GM19452 (cell line): ENCODE data around the gene PANX2.
"Not testable (repeated sequence)": the region's sequence is repeated elsewhere in the genome, so short reads cannot be mapped to it uniquely, and the experiment has no call there.

Source experiments
- ATAC-seq: cut with Tn5 transposase; IDR thresholded peaks from one replicate; pipeline ENCODE4 v1.9.1; 2021; ENCODE audit not compliant: unreplicated experiment

Gene PANX2

DNA sequence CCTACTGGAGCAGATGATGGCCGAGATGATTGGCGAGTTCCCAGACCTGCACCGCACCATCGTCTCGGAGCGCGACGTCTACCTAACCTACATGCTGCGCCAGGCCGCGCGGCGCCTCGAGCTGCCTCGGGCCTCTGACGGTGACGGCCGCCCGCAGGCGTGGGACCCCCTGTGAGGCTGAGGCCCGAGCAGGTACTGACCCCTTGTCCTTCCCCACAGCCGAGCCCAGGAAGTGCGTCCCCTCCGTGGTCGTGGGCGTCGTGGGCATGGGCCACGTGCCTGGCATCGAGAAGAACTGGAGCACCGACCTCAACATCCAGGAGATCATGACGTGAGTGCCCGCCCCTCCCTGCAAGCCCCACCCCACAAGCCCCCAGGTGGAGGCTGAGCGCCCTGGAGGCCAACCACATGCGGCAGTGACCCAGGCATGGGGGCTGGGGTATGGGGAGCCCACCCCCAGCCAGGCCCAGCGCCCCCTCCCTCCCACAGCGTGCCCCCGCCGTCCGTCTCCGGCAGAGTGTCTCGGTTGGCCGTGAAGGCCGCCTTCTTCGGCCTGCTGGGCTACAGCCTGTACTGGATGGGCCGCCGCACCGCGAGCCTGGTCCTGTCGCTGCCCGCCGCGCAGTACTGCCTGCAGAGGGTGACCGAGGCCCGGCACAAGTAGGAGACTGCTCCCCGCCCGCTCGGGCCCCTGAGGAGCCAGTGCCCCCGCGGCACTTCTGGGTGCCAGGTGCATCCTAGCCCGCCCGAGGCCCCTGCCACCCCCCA is 27.5 kb downstream of the PANX2 start:
- no peak for ATAC-seq

DNA sequence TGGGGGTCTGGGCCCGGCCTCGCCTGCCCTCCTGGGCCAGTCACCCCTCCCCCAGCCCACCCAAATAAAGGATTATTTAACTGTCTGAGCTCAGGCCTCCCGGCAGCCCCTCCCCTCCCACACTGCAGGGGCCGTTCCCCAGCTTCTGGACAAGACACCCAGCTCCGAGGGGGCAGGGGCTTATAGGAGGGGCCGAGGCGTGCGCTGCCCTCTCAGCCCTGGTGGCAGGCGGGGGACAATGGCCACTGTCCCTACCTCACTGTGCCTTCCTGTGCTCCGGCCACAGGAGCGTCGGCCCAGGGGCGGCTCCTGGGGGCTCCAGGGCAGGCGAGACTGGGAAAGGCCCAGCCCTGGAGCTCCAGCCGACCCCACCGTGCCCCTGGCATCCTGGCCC is 28.1 kb downstream of the PANX2 start:
- no peak for ATAC-seq

DNA sequence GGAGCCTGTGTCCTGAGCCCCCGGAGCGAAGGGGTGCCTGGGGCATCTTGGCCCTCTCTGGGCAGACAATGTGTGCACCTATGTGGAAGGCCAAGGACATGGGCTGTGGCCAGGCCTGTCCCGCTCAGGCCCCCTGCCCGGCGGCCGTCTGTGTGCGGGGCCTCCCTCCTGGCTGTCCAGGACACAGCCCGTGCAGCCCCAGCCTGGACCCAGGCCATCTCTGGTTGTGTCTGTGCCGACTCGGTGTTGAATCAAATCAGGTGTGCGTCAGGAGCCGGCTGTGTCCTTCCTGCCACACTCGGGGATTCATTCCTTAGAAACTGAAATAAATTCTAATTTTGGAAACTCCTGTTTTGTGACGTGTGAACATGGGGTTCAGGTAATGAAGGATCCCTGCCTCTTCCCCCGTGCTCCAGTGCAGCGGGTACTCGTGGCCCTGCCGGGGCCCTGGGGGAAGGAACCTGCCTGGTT is 28.8 kb downstream of the PANX2 start:
- ATAC-seq, result no peak

DNA sequence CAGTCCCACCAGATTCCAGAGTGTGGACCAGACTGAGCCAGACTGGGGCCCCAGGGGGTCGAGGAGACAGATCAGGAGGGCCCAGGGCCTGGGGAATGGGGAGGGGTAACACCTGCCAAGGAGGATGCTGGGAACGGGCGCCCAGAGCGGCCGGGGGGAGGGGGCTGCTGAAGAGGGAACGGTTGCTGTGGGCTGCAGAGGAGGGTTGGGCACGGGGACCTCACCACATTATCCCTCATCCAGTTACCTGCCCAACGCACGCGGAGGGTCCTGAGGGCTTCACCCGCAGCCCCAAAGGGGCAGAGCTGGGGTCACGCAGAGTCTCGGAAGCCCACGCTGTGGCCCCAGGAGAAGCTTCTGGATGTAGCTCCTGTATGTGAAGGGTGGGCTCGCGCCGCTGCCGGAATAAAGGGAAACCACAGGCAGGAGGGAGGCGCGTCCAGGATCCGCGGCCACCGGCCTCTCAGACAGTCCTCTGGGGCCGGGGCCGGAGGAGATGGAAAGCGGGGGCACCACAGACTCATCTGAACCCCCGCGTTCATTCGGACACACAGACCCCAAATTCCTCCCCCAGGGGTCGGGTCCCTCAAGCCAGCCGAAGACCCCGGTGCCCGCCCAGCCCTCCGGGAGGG is 29.4 kb downstream of the PANX2 start:
- ATAC-seq, result no peak

DNA sequence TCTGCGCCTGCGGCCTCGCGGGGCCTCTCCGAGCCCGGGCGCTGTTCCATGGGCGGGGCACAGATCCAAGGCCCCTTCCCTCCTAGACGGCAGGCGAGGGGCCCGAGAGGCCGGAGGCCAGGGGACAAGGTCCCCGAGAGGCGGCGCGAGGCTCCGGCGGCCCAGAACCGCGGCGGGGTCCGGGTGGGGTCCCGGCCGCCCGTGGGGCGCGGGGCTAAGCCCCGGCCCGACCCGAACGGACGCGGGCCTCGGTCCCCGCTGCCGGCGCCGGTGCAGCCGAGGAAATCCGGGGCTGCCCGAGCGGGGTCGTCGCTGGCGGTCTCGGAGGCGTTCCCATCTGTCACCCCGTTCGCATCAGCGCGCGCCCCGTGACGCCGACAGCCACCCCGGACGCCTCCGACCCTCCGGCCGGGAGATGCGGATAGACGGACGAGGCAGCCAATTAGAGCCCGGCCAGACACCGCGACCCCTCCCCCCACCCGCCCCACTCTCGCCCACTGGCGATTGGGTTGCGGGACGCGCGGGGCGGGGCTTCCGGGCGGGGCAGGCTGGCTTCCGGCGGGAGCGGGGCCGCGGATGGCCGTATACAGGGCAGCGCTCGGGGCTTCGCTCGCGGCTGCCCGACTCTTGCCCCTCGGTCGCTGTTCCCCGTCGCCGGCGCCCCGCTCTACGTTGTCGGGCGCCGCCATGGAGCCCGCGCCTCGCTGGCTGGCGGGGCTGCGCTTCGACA is 30.1 kb downstream of the PANX2 start, which contains the start of gene SELENOO:
SELENOO (plus strand) TSS at position 551 of the 730 bp plus-strand sequence; CDS start at position 577, 26 bp downstream.
- ATAC-seq, result peak; percentile 60

DNA sequence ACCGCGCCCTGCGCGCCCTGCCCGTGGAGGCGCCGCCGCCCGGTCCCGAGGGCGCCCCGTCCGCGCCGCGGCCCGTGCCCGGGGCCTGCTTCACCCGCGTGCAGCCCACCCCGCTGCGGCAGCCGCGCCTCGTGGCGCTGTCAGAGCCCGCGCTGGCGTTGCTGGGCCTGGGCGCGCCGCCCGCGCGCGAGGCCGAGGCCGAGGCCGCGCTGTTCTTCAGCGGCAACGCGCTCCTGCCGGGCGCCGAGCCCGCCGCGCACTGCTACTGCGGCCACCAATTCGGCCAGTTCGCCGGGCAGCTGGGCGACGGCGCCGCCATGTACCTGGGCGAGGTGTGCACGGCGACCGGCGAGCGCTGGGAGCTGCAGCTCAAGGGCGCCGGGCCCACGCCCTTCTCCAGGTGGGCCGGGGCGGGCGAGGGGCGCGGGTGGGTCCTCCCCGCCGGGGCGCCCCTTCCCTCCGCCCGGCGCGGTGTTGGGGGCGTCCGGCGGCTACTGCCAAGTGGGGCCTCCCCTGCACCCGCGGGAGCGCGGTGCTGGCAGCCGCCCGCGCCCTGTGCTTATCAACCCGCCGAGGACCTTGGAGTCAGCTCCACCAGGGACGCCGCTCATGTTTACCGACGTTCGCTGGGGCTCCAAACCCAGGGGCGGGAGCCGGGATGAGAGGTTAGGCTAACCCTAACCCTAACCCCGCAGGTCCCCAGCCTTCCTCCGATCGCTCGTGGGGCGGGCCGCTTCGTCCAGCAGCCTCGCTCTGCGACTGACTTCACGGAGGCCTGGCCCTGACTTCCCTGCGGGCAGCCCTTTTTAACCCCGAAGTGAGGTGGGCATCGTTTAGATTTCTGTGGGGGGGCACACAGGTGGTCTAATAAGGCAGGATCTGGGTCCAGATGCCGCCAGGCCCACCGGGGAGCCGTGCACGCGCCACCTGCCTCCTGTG is 30.9 kb downstream of the PANX2 start:
- peak; percentile 34 for ATAC-seq

DNA sequence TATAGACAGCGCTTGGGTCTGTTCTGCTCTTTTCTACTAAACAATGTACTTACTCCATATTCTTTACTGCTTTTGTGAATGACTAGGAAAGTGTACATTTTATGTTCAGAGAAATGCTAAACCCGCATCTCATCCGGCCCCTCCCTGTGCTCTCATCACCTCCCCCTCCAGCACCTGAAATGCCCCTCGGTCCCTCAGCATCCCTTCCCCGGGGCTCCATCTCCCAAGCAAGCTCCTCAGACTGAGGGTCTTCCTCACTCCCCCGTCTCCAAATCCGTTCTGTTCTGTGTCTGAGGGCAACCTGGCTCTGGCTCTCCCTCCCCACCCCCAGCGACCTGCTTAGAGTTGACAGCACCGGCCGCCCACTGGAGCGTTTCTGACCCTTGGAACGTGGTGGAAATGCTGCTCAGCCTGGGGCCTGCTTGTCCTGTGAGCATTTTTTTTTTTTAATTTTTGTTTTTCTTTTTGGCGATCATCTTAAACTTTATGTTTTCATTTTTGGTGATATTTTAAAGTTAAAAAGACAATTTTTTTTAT is 31.7 kb downstream of the PANX2 start:
- no peak for ATAC-seq

DNA sequence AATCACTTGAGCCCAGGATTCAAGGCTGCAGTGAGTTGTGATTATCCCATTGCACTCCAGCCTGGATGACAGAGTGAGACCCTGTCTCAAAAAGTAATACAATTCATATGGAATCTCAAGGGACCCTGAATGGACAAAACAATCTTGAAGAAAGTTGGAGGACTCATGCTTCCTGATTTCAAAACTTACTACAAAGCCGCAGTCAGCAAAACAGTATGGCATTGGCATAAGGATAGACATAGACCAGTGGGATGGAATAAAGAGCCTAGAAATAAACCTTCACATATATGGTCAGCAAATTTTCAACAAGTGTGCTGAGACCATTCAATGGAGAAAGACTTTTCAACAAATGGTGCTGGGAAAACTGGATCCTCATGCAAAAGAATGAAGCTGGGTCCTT is 32.8 kb downstream of the PANX2 start:
- ATAC-seq, result no peak

DNA sequence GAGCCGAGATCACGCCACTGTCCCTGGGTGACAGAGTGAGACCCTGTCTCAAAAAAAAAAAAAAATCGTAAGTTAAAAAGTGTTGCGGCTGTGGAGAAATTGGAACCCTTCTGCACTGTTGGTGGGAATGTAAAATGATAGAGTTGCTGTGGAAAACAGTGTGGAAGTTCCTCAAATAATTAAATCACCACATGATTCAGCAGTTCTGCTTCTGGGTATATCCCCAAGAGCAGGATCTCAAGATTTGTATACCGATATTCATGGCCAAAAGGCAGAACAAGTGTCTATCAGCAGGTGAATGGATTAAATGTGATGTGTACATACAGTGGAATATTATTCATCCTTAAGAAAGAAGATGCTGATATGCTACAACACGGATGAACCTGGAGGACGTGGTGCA is 34.0 kb downstream of the PANX2 start:
- ATAC-seq, result no peak

DNA sequence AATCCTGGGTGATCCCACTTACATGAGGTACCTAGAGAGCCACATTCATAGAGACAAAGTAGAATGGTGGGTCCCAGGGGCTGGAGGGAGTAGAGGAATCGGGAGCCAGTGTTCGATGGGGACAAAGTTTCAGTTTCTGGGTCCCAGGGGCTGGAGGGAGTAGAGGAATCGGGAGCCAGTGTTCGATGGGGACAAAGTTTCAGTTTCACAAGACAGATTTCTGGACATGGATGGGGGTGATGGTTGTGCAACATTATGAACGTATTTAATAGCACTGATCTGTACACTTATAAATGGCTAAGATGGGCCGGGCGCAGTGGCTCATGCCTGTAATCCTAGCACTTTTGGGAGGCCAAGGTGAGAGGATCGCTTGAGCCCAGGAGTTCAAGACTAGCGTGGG is 34.5 kb downstream of the PANX2 start:
- not testable (repeated sequence) for ATAC-seq

DNA sequence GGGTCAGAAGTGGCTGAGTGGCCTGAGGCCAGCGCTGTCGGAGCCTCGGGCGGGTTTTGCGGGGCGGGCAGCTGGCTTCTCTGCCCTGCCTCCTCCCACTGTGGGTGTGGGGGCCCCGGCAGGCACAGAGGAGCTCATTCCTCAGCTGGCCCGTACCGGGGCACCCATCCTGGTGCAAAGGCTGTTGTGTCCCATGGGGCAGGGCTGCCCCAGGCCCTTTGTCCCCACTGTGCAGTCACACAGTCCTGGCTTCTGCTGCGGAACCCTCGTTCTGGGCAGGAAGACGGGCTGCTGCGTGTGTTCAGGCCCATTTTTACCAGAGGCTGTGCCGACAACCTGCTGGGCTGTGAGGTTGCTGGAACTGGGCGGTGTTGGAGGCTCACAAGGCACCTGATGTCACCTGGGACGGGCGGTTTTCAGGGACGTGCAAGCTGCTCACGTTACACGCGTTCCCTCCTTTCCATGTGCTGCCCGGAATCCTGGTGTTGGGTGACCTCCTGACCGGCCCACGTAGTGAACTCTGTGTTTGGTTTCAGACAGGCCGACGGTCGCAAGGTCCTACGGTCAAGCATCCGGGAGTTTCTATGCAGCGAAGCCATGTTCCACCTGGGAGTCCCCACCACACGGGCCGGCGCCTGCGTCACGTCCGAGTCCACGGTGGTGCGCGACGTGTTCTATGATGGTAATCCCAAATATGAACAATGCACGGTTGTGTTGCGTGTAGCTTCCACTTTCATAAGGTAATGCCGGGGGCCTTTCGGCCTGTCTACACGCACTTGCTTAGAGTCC is 35.4 kb downstream of the PANX2 start:
- ATAC-seq, result no peak

DNA sequence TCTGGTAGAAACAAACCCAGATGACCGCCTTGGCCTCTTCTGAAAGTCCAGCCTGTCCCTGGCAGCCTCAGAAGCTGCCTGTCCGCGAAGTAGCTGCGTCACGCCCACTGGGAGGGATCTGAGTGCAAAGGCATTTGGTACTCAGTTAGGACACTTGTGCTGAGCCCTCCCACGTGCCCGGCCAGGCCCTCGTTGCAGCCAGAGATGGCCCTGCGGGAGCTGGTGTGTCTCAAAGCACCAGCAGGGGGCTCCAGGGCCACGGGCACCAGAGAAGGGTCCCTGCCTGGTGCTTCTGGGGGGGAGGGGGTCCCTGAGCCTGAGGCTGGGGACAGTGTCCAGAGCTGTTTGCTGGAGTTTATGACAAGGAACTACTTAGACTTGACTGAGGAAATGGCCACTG is 36.1 kb downstream of the PANX2 start:
- ATAC-seq, result no peak

DNA sequence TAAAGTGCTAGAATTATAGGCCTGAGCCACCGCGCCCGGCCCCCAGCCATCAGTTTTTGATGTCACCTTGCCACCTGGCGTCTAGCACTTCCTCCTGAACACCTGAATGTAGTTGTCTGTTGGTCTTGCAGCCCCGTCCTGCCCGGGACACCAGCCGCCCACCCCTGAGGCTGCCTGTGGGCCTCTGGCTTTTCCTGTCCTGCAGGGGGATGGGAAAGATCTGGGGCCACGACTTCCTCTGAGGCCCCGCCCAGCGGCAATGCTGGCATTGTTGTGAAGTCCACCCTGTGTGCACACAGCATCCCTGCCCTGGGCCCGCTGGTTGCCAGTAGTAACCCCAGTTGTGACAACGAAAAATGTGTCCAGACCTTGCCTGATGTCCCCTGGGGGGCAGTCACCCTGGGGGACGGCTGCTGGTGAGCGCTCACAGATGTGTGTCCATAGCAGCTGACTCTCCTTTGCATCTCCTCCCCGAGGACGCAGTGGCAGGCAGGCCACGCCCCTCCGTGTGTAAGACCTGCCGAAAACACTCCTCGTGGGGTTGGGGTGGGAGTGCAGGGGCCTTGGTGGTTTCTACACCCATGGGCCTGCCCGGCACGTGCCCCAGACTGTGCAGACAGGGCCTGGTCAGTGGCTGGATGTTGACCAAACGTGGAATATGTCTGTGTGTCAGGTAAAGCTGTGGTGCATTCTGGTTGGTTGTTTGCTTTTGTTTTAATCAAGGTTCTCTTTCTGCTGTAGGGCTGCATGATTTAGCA is 37.0 kb downstream of the PANX2 start:
- ATAC-seq, result no peak

DNA sequence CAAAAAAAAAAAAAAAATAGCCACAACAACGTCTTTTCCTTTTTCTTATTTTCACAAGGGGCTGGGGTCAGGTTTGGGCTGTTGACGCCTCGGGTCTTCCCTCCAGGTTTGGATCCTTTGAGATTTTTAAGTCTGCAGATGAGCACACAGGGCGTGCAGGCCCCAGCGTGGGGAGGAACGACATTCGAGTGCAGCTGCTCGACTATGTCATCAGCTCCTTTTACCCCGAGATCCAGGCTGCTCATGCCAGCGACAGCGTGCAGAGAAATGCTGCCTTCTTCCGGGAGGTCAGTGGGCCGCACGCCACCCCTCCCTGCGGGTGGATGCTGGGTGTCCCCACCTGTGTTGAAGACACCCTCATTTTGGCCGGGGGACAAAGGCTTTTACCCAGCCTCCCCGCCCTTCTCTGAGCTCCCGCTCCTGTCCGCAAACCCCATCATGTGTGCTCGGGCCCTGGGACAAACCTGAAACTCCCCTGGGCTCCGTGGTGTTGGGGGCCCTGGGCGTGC is 38.0 kb downstream of the PANX2 start:
- no peak for ATAC-seq

DNA sequence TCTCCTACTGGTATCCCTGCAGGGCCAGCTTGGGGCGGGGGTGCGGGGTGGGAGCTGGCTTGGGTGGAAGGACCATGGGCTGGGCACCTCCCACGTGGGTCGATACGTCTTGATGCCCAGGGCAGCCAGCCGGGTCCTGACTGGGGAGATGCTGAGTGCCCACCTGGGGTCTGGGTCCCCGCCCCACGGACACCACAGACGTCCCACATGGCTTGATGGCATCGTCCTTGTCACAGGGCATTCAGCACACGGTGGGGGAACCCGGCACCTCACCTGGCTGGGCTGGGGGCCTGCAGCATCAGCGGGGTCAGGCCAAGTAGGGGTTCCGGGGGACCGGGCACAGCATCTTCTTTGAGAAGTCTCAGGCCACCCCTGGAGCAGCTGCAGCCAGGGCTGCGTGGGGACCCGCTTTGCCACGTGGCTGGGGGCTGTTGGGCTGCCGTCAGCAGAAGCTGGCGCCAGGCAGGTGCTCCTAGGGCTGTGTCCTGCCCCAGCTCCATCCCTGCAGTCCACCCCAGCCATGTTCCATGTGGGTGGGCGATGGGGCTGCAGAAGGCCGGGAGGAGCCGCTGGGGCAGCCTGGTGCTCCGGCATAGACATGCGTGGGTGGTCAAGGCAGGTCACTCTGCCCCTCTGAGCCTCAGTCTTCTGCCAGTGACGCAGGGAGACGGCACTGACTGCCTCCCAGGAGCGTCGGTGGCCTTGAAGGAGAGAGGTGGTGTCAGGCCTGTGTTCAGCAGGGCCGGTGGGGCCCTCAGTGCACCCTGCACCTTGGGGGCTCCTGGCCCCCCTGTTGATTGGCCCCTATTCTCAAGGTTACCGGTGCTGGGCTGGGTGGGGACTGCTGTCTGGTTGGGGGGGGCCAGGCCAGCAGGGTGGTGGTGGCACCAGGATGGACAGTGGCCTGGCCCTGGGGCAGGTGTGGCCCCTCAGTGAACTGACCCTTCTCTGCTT is 38.7 kb downstream of the PANX2 start:
- ATAC-seq, result no peak

DNA sequence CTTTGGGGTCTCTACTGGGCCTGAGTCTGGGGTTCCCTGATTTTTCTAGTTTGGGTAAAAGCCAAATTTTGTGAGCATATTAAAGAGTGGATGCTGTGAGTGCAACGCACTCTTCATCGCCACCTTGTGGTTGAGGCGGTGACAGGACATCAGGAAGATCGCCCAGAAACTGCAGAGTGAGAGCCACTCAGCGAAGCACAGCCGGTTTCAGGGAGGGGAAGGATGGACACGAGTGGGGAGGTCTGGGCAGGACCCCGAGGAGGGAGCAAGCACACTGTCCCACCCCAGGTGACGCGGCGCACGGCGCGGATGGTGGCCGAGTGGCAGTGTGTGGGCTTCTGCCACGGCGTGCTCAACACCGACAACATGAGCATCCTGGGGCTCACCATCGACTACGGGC is 39.4 kb downstream of the PANX2 start:
- no peak for ATAC-seq

DNA sequence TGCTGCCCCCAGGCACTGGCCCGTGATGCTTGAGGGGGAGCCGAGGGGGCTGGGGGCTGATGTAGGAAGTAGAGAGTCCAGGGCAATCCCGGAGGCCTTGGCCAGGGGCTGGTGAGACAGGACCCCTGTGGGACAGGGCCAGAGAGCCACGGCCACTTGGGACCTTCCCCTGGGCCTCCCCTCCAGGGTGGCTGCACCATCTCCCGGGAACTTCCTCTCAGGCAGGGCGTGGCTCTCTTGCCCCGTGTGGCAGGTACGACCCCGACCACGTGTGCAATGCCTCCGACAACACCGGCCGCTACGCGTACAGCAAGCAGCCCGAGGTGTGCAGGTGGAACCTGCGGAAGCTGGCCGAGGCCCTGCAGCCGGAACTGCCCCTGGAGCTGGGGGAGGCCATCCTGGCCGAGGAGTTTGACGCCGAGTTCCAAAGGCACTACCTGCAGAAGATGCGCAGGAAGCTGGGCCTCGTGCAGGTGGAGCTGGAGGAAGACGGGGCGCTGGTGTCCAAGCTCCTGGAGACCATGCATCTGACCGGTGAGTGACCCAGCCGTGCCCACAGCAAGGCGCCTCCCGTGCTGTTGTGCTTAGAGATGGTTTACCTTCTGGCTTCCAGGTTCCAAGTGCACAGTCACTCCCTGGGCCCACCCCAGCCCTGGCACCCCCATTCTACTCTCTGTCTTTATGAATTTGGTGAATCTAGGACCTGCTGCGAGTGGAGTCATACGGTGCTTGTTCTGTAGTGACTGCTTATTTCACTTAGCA is 40.0 kb downstream of the PANX2 start:
- no peak for ATAC-seq
